ENCODE results near the gene HOXD11.

HOXD11 gene

GRCh38 chr2:176136374-176137251, 29.5 kb downstream of the HOXD11 start:
- peaks cover 3% of the 10 kb centered on the region; the same call in 1 of the 2 replicates for H3K4me1 ChIP-seq (ENCODE audit: control insufficient read depth, low read length)
- no peaks in the 10 kb centered on the region for H3K9me2 ChIP-seq (replicated peaks; ENCODE audit: control insufficient read depth, low read length)
- no peak for TF ChIP-seq CTCF (IDR thresholded peaks at IDR 0.05; ENCODE audit: low read depth, low read length, poor library complexity, severe bottlenecking)
- TF ChIP-seq EZH2phosphoT487 (IDR thresholded peaks at IDR 0.05; ENCODE audit: borderline replicate concordance, low read length) = no peak
- H3K9me3 ChIP-seq (ENCODE audit: control insufficient read depth, insufficient read depth, low read length) = no peaks in the 10 kb centered on the region
- H3F3A ChIP-seq (ENCODE audit: control insufficient read depth, insufficient read depth) = no peaks in the 10 kb centered on the region
- H3K4me3 ChIP-seq (ENCODE audit: low read length) = no peak overlapping the region
- H3K4me2 ChIP-seq (ENCODE audit: low read length) = no peak overlapping the region
- H3K79me2 ChIP-seq (ENCODE audit: control insufficient read depth, low read length) = no peaks in the 10 kb centered on the region
- H3K27me3 ChIP-seq (ENCODE audit: control insufficient read depth, low read length) = peaks cover 8% of the 10 kb centered on the region; the same call in 1 of the 2 replicates
- no peaks in the 10 kb centered on the region for H3K36me3 ChIP-seq (ENCODE audit: control insufficient read depth, low read length)
- no peaks in the 10 kb centered on the region for H4K20me1 ChIP-seq (ENCODE audit: control insufficient read depth, insufficient read depth, low read depth, low read length)
- no peak overlapping the region for H3K27ac ChIP-seq (ENCODE audit: low read depth, low read length)

GRCh38 chr2:176137252-176137580, 30.1 kb downstream of the HOXD11 start:
- Histone ChIP-seq H3K27ac (ENCODE audit: low read depth, low read length) (no peak overlapping the region), H3K9me2 (replicated peaks; ENCODE audit: control insufficient read depth, low read length) (no peaks in the 10 kb centered on the region), H3K9me3 (ENCODE audit: control insufficient read depth, insufficient read depth, low read length) (no peaks in the 10 kb centered on the region), H3K27me3 (ENCODE audit: control insufficient read depth, low read length) (peaks cover 8% of the 10 kb centered on the region; the same call in 1 of the 2 replicates), H3K36me3 (ENCODE audit: control insufficient read depth, low read length) (no peaks in the 10 kb centered on the region), H3K79me2 (ENCODE audit: control insufficient read depth, low read length) (no peaks in the 10 kb centered on the region), H3K4me3 (ENCODE audit: low read length) (no peak overlapping the region), H3K4me2 (ENCODE audit: low read length) (no peak overlapping the region), H3F3A (ENCODE audit: control insufficient read depth, insufficient read depth) (no peaks in the 10 kb centered on the region), H3K4me1 (ENCODE audit: control insufficient read depth, low read length) (peaks cover 3% of the 10 kb centered on the region; the same call in 1 of the 2 replicates), H4K20me1 (ENCODE audit: control insufficient read depth, insufficient read depth, low read depth, low read length) (no peaks in the 10 kb centered on the region)
- TF ChIP-seq CTCF (IDR thresholded peaks at IDR 0.05; ENCODE audit: low read depth, low read length, poor library complexity, severe bottlenecking) (no peak), EZH2phosphoT487 (IDR thresholded peaks at IDR 0.05; ENCODE audit: borderline replicate concordance, low read length) (no peak)

GRCh38 chr2:176137906-176138305, 30.8 kb downstream of the HOXD11 start:
- no peaks in the 10 kb centered on the region for H3K79me2 ChIP-seq (ENCODE audit: control insufficient read depth, low read length)
- peaks cover 8% of the 10 kb centered on the region; the same call in 1 of the 2 replicates for H3K27me3 ChIP-seq (ENCODE audit: control insufficient read depth, low read length)
- TF ChIP-seq CTCF (IDR thresholded peaks at IDR 0.05; ENCODE audit: low read depth, low read length, poor library complexity, severe bottlenecking) (no peak), EZH2phosphoT487 (IDR thresholded peaks at IDR 0.05; ENCODE audit: borderline replicate concordance, low read length) (no peak)
- H3F3A ChIP-seq (ENCODE audit: control insufficient read depth, insufficient read depth) = no peaks in the 10 kb centered on the region
- no peak overlapping the region for H3K4me2 ChIP-seq (ENCODE audit: low read length)
- H3K36me3 ChIP-seq (ENCODE audit: control insufficient read depth, low read length) = no peaks in the 10 kb centered on the region
- no peak overlapping the region for H3K27ac ChIP-seq (ENCODE audit: low read depth, low read length)
- no peaks in the 10 kb centered on the region for H3K9me2 ChIP-seq (replicated peaks; ENCODE audit: control insufficient read depth, low read length)
- H4K20me1 ChIP-seq (ENCODE audit: control insufficient read depth, insufficient read depth, low read depth, low read length) = no peaks in the 10 kb centered on the region
- H3K9me3 ChIP-seq (ENCODE audit: control insufficient read depth, insufficient read depth, low read length) = no peaks in the 10 kb centered on the region
- H3K4me3 ChIP-seq (ENCODE audit: low read length) = no peak overlapping the region
- peaks cover 3% of the 10 kb centered on the region; the same call in 1 of the 2 replicates for H3K4me1 ChIP-seq (ENCODE audit: control insufficient read depth, low read length)

All from DOHH2 (cell line).